ENCODE measurements around the gene C3orf22.
"Not testable (repeated sequence)": the region's sequence is repeated elsewhere in the genome, so short reads cannot be mapped to it uniquely, and the experiment has no call there.

C3orf22 gene

GRCh38 chr3:126542340-126543241 lies 16.1 kb downstream of the C3orf22 start:
- DNase-seq: no peak

- DNase-seq: no peak
Observed at GRCh38 chr3:126541628-126542339, 16.9 kb downstream of the C3orf22 start.

- no peak for DNase-seq
Observed at GRCh38 chr3:126540951-126541627, 17.6 kb downstream of the C3orf22 start.

GRCh38 chr3:126540342-126540849 lies 18.3 kb downstream of the C3orf22 start:
- no peak for DNase-seq

GRCh38 chr3:126539558-126540250 lies 19.0 kb downstream of the C3orf22 start:
- DNase-seq: no peak

GRCh38 chr3:126538966-126539365 lies 19.8 kb downstream of the C3orf22 start:
- no peak for DNase-seq

- DNase-seq: no peak
Observed at GRCh38 chr3:126538316-126538715, 20.4 kb downstream of the C3orf22 start.

GRCh38 chr3:126537730-126538281 lies 20.9 kb downstream of the C3orf22 start:
- DNase-seq: no peak

GRCh38 chr3:126537116-126537729 lies 21.5 kb downstream of the C3orf22 start:
- DNase-seq: no peak

GRCh38 chr3:126536126-126536525 lies 22.6 kb downstream of the C3orf22 start:
- no peak for DNase-seq

- DNase-seq: no peak
Observed at GRCh38 chr3:126535636-126536035, 23.1 kb downstream of the C3orf22 start.

GRCh38 chr3:126534716-126535115 lies 24.0 kb downstream of the C3orf22 start:
- DNase-seq: not testable (repeated sequence)

- DNase-seq: no peak
Observed at GRCh38 chr3:126533506-126533905, 25.2 kb downstream of the C3orf22 start.

- no peak for DNase-seq
Observed at GRCh38 chr3:126531051-126531330, 27.7 kb downstream of the C3orf22 start.

GRCh38 chr3:126530171-126531050 lies 28.3 kb downstream of the C3orf22 start:
- DNase-seq: no peak

- no peak for DNase-seq
Observed at GRCh38 chr3:126529585-126530170, 29.1 kb downstream of the C3orf22 start.

- DNase-seq: no peak
Observed at GRCh38 chr3:126528800-126529541, 29.8 kb downstream of the C3orf22 start.

- no peak for DNase-seq
Observed at GRCh38 chr3:126528419-126528799, 30.3 kb downstream of the C3orf22 start.

- no peak for DNase-seq
Observed at GRCh38 chr3:126527455-126528211, 31.1 kb downstream of the C3orf22 start.

Data from stimulated activated CD4-positive, alpha-beta T cell treated with anti-CD3 and anti-CD28 coated beads, Interleukin-4, amount 100 ng/mL, for 1 hour (primary cell).